ENCODE measurements around the gene ICAM1. TPM values are rescaled to one million over a fixed set of nuclear protein-coding genes. Genes with fewer than 3 reads are reported as not detected.

The ICAM1 gene
- total and polyA plus RNA-seq, 10 of the 15 experiments (the other 5 are each of a cell fraction or from before 2014, with no cell fraction given): 7.6 to 115 (median 60.2) TPM

DNA sequence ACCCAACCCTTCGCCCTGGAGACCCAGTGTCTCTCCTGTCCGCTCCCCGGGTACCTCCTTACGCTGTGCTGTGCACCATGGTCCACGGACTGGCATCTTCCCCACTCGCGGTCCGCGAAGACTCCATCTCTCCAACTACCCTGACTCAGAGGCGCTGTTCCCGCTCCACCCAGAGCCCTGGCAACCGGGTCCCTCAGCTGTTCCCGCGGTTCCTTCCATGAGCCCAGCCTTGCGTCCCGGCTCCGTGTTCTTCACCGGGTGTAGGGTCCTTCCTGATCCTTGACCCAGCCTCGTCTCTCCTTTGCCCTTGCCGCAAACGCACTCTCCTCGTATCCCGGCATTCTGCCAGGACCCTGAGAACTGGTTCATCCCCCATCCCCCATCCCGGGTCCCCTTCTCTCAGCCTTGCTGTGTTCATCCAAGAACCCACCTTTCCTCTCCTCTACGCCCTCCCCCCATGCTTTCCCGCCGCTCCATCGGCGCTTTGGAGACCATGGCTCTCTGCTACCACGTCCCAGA lies 19.5 kb downstream of the ICAM1 start:
- SMC1A ChIA-PET (ENCODE audit: uncharacterized antibody, unreplicated experiment): interaction anchor here (0.6 to 2.2 kb wide), 7 partner anchors 8 to 98 kb away, joined by 3 to 27 read pairs (median 5); partner anchors contain the start of genes ICAM1 and TYK2
- intact Hi-C loops (cut with micrococcal nuclease; ENCODE audit: unreplicated experiment) (no loop called here), in situ Hi-C loops (cut with MboI) (no loop called here)
- no peak for DNase-seq (ENCODE audit: low read depth, low spot score)
- CTCF ChIA-PET: interaction anchor here (1.0 to 5.9 kb wide), 6 partner anchors 17 to 110 kb away, joined by 3 to 58 read pairs (median 8); partner anchors contain the start of genes ICAM1 and RAVER1
- 1% methylated on average over 20 of the region's 30 CpGs for WGBS (ENCODE audit: insufficient coverage, insufficient replicate concordance, low lambda C conversion rate, missing lambda C conversion rate)
- peaks cover 3 to 16% of the 10 kb centered on the region in 2 experiments for H3K27me3 ChIP-seq (replicated peaks in 1 of 2; ENCODE audit: control insufficient read depth in 2 of 2, insufficient read depth in 2 of 2, low read length in 1 of 2)
- H3K4me1 ChIP-seq (ENCODE audit: control insufficient read depth, insufficient read depth, low read length): peaks cover 64% of the 10 kb centered on the region
- FAIRE-seq: no peak
- H3K79me2 ChIP-seq (ENCODE audit: control insufficient read depth, insufficient read depth, low read length): no peaks in the 10 kb centered on the region
- ATAC-seq: no peak
- H3K4me3 ChIP-seq: peak overlapping the region; percentile 77
- POLR2A ChIA-PET: interaction anchor here (1.2 to 5.5 kb wide), 10 partner anchors 8 to 92 kb away, joined by 4 to 69 read pairs (median 7); partner anchors contain the start of genes FDX2, ICAM1, RAVER1 and TYK2
- H3K27ac ChIP-seq (ENCODE audit: control insufficient read depth, insufficient read depth): no peak overlapping the region
- no peak overlapping the region; the same call in 1 of the 2 replicates for H3K9ac ChIP-seq (ENCODE audit: control insufficient read depth, insufficient read depth, low read length)
- TF ChIP-seq NR2C2 (IDR thresholded peaks at IDR 0.05; ENCODE audit: borderline replicate concordance, control insufficient read depth, insufficient read length, low read depth): no peak
- no peak for TF ChIP-seq RB1 (IDR thresholded peaks at IDR 0.05; ENCODE audit: borderline replicate concordance)
- TF ChIP-seq SMAD1 (IDR thresholded peaks at IDR 0.05; ENCODE audit: low read depth, partially characterized antibody): no peak
- TF ChIP-seq, protein P1, sequence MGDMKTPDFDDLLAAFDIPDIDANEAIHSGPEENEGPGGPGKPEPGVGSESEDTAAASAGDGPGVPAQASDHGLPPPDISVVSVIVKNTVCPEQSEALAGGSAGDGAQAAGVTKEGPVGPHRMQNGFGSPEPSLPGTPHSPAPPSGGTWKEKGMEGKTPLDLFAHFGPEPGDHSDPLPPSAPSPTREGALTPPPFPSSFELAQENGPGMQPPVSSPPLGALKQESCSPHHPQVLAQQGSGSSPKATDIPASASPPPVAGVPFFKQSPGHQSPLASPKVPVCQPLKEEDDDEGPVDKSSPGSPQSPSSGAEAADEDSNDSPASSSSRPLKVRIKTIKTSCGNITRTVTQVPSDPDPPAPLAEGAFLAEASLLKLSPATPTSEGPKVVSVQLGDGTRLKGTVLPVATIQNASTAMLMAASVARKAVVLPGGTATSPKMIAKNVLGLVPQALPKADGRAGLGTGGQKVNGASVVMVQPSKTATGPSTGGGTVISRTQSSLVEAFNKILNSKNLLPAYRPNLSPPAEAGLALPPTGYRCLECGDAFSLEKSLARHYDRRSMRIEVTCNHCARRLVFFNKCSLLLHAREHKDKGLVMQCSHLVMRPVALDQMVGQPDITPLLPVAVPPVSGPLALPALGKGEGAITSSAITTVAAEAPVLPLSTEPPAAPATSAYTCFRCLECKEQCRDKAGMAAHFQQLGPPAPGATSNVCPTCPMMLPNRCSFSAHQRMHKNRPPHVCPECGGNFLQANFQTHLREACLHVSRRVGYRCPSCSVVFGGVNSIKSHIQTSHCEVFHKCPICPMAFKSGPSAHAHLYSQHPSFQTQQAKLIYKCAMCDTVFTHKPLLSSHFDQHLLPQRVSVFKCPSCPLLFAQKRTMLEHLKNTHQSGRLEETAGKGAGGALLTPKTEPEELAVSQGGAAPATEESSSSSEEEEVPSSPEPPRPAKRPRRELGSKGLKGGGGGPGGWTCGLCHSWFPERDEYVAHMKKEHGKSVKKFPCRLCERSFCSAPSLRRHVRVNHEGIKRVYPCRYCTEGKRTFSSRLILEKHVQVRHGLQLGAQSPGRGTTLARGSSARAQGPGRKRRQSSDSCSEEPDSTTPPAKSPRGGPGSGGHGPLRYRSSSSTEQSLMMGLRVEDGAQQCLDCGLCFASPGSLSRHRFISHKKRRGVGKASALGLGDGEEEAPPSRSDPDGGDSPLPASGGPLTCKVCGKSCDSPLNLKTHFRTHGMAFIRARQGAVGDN (IDR thresholded peaks at IDR 0.05): no peak
- TF ChIP-seq KAT2A (conservative IDR thresholded peaks at IDR 0.05; ENCODE audit: control insufficient read depth, low read depth, low read length): no peak
- TF ChIP-seq FOS (IDR thresholded peaks at IDR 0.05; ENCODE audit: borderline replicate concordance, extremely low read depth, insufficient read length): no peak
- TF ChIP-seq CHD1 (IDR thresholded peaks at IDR 0.05; ENCODE audit: low read depth, low read length): no peak
- no peak for TF ChIP-seq ZBED1 (IDR thresholded peaks at IDR 0.05; ENCODE audit: borderline replicate concordance)
- no peak for TF ChIP-seq MTA2 (IDR thresholded peaks at IDR 0.05; ENCODE audit: low read depth)
- TF ChIP-seq GATAD2B (conservative IDR thresholded peaks at IDR 0.05; ENCODE audit: low read depth): no peak
- RAD21 ChIA-PET (ENCODE audit: unreplicated experiment): interaction anchor here (1.0 to 5.4 kb wide), 3 partner anchors 19 to 122 kb away, joined by 3 to 119 read pairs (median 10); partner anchors contain the start of genes ICAM1 and TYK2
- H2AFZ ChIP-seq (ENCODE audit: control insufficient read depth, low read depth, low read length): peak overlapping the region; percentile 61
- H3K36me3 ChIP-seq (ENCODE audit: control insufficient read depth in 2 of 2, insufficient read depth in 2 of 2, low read length in 1 of 2): peaks cover 4 to 8% of the 10 kb centered on the region in 2 experiments; a peak in 3 of 4 replicates
- H3K4me2 ChIP-seq (ENCODE audit: control insufficient read depth, insufficient read depth): peak overlapping the region; percentile 98
- H4K20me1 ChIP-seq (ENCODE audit: control insufficient read depth, insufficient read depth): peaks cover 7% of the 10 kb centered on the region; the same call in 1 of the 2 replicates
- BruUV-seq (replicated peaks): no TSS peak
- H3K9me3 ChIP-seq (replicated peaks; ENCODE audit: control insufficient read depth, insufficient read depth, low read length): no peaks in the 10 kb centered on the region; the same call in 2 of the 3 replicates

Data from GM12878 (cell line).